Gastrocnemius medialis (tissue), 4 donors: ENCODE measurements around the gene EEFSEC. TPM values are rescaled to one million over a fixed set of nuclear protein-coding genes. Genes with fewer than 3 reads are reported as not detected.

ENCODE experiments used
- ATAC-seq, 2 donors: fragments of 150-250 bp; one replicate each; pipeline ENCODE4 v1.9.1; 2016
- DNase-seq, 2 donors: peaks; one replicate each; pipeline ENCODE4 v3.0.0-alpha.2; 2019
- H3K27ac ChIP-seq, 4 donors: fragments of 200-600 bp; sonication (generic); 1 replicate in 1 of 4; 2 replicates in 3 of 4; pipeline ENCODE4 v1.5.1; 2016 to 2018; ENCODE audit warnings: mild to moderate bottlenecking in 2 of 4, moderate library complexity in 1 of 4
- H3K27me3 ChIP-seq, 3 donors: fragments of 200-600 bp; sonication (generic) in 2 of 3; 1 replicate in 1 of 3; 2 replicates in 2 of 3; pipeline versions ENCODE4 v1.5.1 to v1.6.0; 2016 to 2019; ENCODE audit warnings: mild to moderate bottlenecking in 1 of 3, moderate library complexity in 1 of 3
- H3K36me3 ChIP-seq, 2 donors: fragments of 200-600 bp; sonication (generic) in 1 of 2; one replicate each; pipeline ENCODE4 v1.5.1; 2017 to 2018
- H3K4me1 ChIP-seq, 2 donors: fragments of 200-600 bp; sonication (generic) in 1 of 2; one replicate each; pipeline ENCODE4 v1.5.1; 2016 to 2017; ENCODE audit warnings: mild to moderate bottlenecking in 2 of 2
- H3K4me3 ChIP-seq, 4 donors: fragments of 200-600 bp; sonication (generic) in 3 of 4; 1 replicate in 1 of 4; 2 replicates in 3 of 4; pipeline ENCODE4 v1.5.1; 2016 to 2019; ENCODE audit warnings: mild to moderate bottlenecking in 2 of 4
- H3K9me3 ChIP-seq, 3 donors: fragments of 200-600 bp; sonication (generic) in 2 of 3; 1 replicate in 1 of 3; 2 replicates in 2 of 3; pipeline ENCODE4 v1.5.1; 2016 to 2019
- CTCF ChIP-seq, 5 experiments: fragments of 450-650 bp in 3 of 5; fragments of 200-600 bp in 2 of 5; sonication (generic) in 2 of 5; IDR thresholded peaks in 4 of 5; conservative IDR thresholded peaks in 1 of 5; 1 replicate in 4 of 5; 2 replicates in 1 of 5; pipeline ENCODE4 v1.5.1; 2016 to 2019; ENCODE audit warnings: antibody characterized with exemption in 5 of 5, mild to moderate bottlenecking in 3 of 5, moderate library complexity in 3 of 5
- POLR2A ChIP-seq, 2 donors: fragments of 450-650 bp; IDR thresholded peaks; one replicate each; pipeline ENCODE4 v1.6.1; 2017; ENCODE audit warnings: antibody characterized with exemption in 2 of 2, mild to moderate bottlenecking in 2 of 2, moderate library complexity in 2 of 2
- in situ Hi-C, 4 donors: fragments of 200-750 bp; cut with MboI; loops; one replicate each; pipeline versions ENCODE4 v1.15.0 to v1.8.0; 2017; ENCODE audit warnings: low sequenced_read_pairs in 4 of 4
- intact Hi-C: fragments of 100-400 bp; cut with DNase I; formaldehyde crosslinking; loops from one replicate; pipeline ENCODE4 v1.15.1; 2023; ENCODE audit warnings: low total_unique reads
- total RNA-seq, 4 donors: library from RNA; depleted of rRNA; stranded (reverse); fragments of >200 nt; gene quantifications; one replicate each; pipeline versions ENCODE4 v1.1.0 to v1.2.3, GENCODE V29; 2016

The EEFSEC gene
- total RNA-seq, 4 donors from 2014 or later, result 21.0 to 29.4 (median 23.4) TPM

GRCh38 chr3:128195802-128196201, 42.5 kb downstream of the EEFSEC start:
- intact Hi-C loops (no loop called here), in situ Hi-C loops (no loop called here)
- TF ChIP-seq CTCF (IDR thresholded peaks at IDR 0.05 in 4 of 5, conservative IDR thresholded peaks at IDR 0.05 in 1 of 5) (no peak), POLR2A (IDR thresholded peaks at IDR 0.05) (no peak)
- peak overlapping the region in 1 of 4 donors; percentile 35 for H3K27ac ChIP-seq
- H3K36me3 ChIP-seq, result no peaks in the 10 kb centered on the region
- H3K27me3 ChIP-seq, result no peaks in the 10 kb centered on the region
- no peaks in the 10 kb centered on the region for H3K9me3 ChIP-seq
- peaks cover 29 to 42% of the 10 kb centered on the region in 2 donors for H3K4me1 ChIP-seq
- DNase-seq, result no peak
- no peak overlapping the region for H3K4me3 ChIP-seq
- no peak for ATAC-seq

- TF ChIP-seq CTCF (IDR thresholded peaks at IDR 0.05 in 4 of 5, conservative IDR thresholded peaks at IDR 0.05 in 1 of 5) (no peak), POLR2A (IDR thresholded peaks at IDR 0.05) (no peak)
- DNase-seq, result no peak
- H3K4me1 ChIP-seq, result peaks cover 29 to 42% of the 10 kb centered on the region in 2 donors
- no peaks in the 10 kb centered on the region for H3K27me3 ChIP-seq
- no peaks in the 10 kb centered on the region for H3K36me3 ChIP-seq
- intact Hi-C loops, result no loop called here
- no peak overlapping the region for H3K4me3 ChIP-seq
- H3K9me3 ChIP-seq, result no peaks in the 10 kb centered on the region
- no peak for ATAC-seq
- in situ Hi-C loops, result no loop called here
- peak overlapping the region in 2 of 4 donors; percentile 86 for H3K27ac ChIP-seq
Measured at GRCh38 chr3:128196647-128197046, 43.4 kb downstream of the EEFSEC start.

DNA sequence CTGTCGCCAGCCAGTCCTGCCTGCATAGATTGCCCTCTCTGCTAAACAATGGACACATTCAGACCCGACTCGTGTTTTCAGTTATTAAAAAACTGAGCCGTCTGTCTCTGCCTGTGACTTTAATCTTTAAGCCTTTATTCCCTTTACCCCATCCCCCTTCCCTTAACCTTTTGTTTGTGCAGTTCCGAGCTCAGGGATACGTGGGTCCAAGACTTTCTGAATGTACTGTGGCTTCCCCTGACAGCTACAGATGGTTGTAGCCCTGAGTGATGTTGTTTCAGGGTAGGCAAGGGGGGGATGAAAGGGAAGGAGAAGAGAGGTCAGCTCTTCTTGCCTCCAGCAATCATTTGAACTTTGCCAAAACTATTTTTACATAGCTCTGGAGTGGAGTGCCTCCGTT, 44.6 kb downstream of the EEFSEC start:
- intact Hi-C loops, result no loop called here
- peak overlapping the region; percentile 76 to 86 (median 82) for H3K27ac ChIP-seq
- TF ChIP-seq CTCF (IDR thresholded peaks at IDR 0.05 in 4 of 5, conservative IDR thresholded peaks at IDR 0.05 in 1 of 5), result no peak
- DNase-seq (no peak), ATAC-seq (peak; percentile 63 to 70)
- in situ Hi-C loops, result no loop called here
- H3K9me3 ChIP-seq, result no peaks in the 10 kb centered on the region
- no peaks in the 10 kb centered on the region for H3K27me3 ChIP-seq
- H3K4me1 ChIP-seq, result peaks cover 29 to 42% of the 10 kb centered on the region in 2 donors
- H3K4me3 ChIP-seq, result peak overlapping the region in 2 of 4 donors; percentile 1 to 30
- no peaks in the 10 kb centered on the region for H3K36me3 ChIP-seq

DNA sequence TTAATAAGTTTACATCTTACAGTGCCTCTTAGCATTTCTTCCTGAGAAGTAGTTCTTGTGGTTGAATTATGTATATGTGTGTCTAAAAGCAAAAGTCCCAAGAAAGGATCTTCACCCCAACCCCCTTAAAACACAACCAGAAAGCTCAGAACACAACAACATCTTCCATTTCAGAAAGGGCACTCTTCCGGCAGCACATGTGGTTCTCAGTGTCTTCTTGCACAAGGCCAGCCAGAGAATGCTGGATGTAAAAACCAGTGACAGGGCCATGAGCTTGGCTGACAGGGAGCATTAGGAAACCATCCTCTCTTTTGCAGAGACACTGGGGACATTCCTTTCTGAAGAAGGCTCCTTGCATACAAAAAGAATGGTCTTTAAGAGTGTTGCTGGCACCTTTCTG, 45.0 kb downstream of the EEFSEC start:
- H3K27me3 ChIP-seq, result no peaks in the 10 kb centered on the region
- H3K27ac ChIP-seq, result peak overlapping the region; percentile 76 to 86 (median 82)
- ATAC-seq (peak; percentile 98 to 99), DNase-seq (peak; percentile 74 to 78)
- intact Hi-C loops (no loop called here), in situ Hi-C loops (no loop called here)
- H3K9me3 ChIP-seq, result no peaks in the 10 kb centered on the region
- H3K4me1 ChIP-seq, result peaks cover 29 to 42% of the 10 kb centered on the region in 2 donors
- H3K36me3 ChIP-seq, result no peaks in the 10 kb centered on the region
- peak overlapping the region in 2 of 4 donors; percentile 1 to 30 for H3K4me3 ChIP-seq
- TF ChIP-seq POLR2A (IDR thresholded peaks at IDR 0.05), result no peak
- no peak for TF ChIP-seq CTCF (IDR thresholded peaks at IDR 0.05 in 4 of 5, conservative IDR thresholded peaks at IDR 0.05 in 1 of 5)

DNA sequence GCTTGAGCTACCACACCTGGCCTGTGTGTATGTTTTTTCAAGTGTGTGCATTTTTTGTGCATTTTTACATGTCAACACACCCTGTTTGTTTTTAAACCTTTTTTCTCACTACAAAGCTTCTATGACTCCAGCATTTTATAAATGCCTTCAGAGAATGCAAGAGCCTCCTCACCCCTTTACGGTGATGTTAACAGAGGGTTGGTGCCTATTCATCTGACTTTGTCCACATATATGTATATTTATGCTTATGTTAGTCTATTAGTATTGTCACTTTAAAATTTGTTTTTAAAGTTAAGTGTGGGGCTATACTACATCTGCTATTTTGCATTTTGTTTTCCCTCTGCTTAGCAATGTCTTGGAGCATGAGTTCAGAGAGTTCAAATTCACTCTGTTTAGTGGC, 45.8 kb downstream of the EEFSEC start:
- H3K27ac ChIP-seq, result peak overlapping the region; percentile 76 to 86 (median 82)
- in situ Hi-C loops (no loop called here), intact Hi-C loops (no loop called here)
- H3K36me3 ChIP-seq, result no peaks in the 10 kb centered on the region
- no peaks in the 10 kb centered on the region for H3K27me3 ChIP-seq
- no peak for TF ChIP-seq POLR2A (IDR thresholded peaks at IDR 0.05)
- TF ChIP-seq CTCF (IDR thresholded peaks at IDR 0.05 in 4 of 5, conservative IDR thresholded peaks at IDR 0.05 in 1 of 5), result no peak
- no peak overlapping the region for H3K4me3 ChIP-seq
- ATAC-seq, result no peak
- H3K9me3 ChIP-seq, result no peaks in the 10 kb centered on the region
- DNase-seq, result no peak
- H3K4me1 ChIP-seq, result peaks cover 29 to 42% of the 10 kb centered on the region in 2 donors
